ENCODE measurements around the gene SLC19A1.

The SLC19A1 gene

GRCh38 chr21:45557616-45558043 lies 15.4 kb upstream of the SLC19A1 start:
- no peak for DNase-seq

DNA sequence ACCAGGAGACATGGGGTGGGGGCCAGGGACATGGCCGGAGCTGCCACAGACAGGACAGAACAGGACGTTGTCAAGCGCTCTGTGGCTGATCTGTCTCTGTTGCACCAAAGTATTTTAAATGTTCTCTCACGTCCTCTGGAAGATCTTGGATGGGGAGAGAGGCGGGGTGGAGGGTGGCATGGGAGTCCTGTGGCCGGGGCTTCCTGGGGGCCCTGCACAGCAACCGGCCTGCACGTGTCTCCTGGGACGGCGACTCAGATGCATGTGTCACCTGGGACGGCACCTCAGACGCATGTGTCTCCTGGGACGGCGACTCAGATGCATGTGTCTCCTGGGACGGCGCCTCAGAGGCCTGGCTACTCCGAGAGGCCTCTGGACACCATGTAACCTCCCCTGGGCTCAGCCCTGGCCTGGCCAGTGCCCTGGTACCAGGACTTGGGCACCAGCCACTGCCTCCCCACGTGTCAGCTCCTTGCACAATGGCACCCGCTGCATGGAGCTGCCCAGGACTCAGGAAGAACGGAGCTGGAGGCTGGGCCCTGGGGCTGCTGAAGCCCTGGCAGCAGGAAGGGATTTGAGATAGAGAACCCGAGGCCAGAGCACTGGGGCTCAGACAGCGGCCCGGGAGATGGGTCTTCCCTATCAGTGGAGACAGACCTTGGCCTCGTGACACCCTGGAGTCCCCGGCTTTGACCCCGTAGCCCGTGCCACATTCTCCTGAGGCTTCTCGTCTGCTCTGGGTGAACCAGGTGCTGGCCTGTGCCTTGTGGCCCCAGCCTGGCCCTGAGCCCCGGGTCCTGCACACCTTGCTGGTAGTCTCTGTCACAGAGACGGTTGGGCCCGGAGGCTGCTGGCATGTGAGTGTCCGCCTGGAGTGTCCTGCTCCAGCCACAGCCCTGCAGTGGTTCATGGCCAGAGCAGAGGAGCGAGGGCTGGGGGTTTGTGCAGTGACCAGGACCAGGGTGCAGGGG lies 14.7 kb upstream of the SLC19A1 start:
- no peak for DNase-seq

- no peak for DNase-seq
These were observed 14.0 kb upstream of the SLC19A1 start for GRCh38 chr21:45556302-45556644.

- DNase-seq, result peak; percentile 32
These were observed 13.5 kb upstream of the SLC19A1 start for GRCh38 chr21:45555557-45556301.

DNA sequence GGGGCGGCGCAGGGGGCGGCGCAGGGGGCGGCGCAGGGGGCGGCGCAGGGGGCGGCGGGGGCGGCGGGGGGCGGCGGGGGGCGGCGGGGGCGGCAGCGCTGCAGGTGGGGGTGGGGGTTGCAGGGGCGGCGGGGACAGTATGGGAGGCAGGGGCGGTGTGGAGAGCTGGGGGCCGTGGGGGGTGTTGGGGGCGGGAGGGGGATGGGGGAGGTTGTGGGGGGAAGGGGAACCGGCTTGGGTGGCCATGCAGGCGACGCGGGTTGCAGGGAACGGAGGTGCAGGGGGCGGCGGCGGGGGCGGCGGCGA lies 13.0 kb upstream of the SLC19A1 start:
- no peak for DNase-seq

GRCh38 chr21:45554477-45555175 lies 12.4 kb upstream of the SLC19A1 start:
- peak; percentile 83 for DNase-seq

- no peak for DNase-seq
These were observed 10.6 kb upstream of the SLC19A1 start for GRCh38 chr21:45552696-45553391.

DNA sequence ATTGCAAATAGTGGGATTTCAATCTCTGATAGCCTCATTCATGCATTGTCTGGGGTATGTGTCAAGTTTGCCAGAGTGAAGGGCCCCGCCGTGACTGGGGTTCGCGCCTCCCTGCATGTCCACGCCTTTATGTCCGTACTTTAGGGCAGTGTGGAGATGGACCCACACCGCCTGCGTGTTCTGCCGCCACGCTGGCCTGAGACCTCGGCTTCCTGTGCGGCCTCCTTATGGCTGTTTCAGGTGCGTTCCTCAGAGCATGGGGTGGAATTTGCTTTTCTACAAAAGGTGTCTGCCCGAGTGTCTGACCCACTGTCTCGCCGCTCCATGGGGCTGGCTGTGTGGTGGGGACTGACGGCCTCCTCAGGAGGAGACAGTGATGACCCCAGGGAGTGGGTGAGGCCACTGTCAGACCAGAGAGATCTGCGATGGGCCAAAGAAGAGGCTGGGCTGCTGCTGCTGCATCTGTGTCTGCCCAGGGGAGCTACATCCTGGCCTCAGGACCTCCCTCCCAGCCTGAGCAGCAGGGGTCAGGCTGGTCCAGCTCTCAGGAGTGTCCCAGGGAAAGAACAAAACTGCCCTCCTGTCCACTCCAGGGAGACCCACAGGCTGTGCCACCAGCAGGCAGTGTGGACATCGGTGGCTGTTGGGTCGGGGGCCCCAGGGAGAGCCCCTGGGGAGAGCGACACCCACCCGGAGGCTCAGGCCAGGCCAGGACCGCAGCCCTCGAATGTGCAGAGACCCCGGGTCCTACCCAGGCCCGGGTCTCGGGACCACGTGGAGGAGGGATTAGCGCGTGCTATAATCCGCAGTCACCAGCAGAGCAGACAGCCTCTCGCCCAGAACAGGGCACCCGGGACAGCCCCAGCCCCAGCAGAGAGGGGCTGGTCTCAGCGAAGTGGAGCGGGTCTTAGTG lies 9.8 kb upstream of the SLC19A1 start:
- no peak for DNase-seq

DNA sequence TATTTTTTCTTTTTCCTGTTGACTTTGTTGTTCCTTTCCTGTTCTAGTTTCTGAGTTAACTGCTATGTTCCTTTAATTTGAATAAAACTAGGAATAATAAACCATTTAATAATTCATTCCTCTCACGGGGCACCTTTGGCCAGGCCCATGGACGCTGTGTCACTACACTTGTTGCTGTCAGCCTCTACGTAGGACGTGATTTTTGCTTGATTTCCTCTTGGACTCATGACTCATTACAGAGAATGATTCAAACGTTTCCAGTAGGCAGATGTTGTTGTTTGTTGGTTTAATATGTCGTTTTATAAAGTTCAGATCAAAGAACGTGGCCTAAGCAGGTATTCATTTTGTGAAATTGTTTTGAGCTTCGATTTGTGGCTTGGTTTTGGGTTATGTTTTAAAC lies 9.1 kb upstream of the SLC19A1 start:
- DNase-seq, result peak; percentile 20

- DNase-seq, result peak; percentile 17
These were observed 8.4 kb upstream of the SLC19A1 start for GRCh38 chr21:45550522-45551210.

GRCh38 chr21:45549626-45550463 lies 7.6 kb upstream of the SLC19A1 start:
- DNase-seq, result no peak

- DNase-seq, result no peak
These were observed 6.7 kb upstream of the SLC19A1 start for GRCh38 chr21:45548711-45549491.

- no peak for DNase-seq
These were observed 5.3 kb upstream of the SLC19A1 start for GRCh38 chr21:45547545-45547900.

- DNase-seq, result no peak
These were observed 4.7 kb upstream of the SLC19A1 start for GRCh38 chr21:45546636-45547544.

DNA sequence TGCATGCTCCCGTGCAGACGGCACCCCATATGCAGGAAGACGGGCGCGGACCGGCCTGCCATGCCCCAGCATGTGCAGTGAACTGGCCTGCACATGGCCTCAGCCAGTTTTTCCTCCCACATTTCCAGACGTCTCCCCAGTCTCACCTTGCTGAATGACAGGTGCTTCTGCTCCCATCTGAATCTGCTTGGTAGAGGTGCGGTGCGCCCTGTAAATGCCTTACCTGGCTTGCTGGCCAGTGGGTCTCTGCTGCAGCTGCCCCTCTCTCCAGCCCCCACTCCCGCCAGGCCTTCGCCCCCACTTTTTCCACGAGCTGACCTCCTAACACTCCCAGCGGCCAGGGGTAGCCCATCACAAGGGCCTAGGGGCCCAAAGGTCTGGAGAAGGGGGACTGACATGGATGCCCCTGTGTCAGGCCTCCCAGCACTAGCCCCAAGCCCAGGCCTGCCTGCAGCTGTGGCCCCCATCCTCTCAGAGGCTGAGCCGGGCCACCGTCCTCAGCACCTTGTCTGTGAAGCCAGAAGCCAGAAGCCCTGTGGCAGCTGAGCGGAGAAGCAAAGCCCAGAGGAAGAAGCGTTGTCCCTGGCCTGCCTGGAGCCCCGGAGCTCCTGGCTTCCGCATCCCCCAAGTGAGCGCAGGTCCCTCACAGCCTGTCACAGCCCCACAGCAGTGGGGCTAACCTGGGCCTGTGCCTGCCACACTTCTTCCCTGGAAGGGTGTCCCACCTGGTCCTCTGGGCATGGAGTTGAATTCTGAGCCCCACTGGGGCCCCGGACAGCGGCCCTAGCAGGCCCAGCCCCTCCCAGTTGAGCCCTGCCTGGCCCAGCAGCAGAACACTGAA lies 3.7 kb upstream of the SLC19A1 start:
- no peak for DNase-seq

DNA sequence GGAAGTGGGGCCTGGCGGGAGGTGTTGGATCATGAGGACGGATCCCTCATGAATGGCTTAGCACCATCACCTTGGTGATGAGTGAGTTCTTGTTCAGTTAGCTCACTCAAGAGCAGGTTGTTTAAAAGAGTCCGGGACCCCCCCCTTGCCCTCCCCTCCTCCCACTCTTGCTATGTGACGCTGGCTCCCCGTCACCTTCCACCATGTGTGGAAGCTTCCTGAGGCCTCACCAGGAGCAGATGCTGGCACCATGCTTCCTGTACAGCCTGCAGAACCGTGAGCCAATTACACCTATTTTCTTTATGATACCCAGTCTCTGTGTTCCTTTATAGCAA lies 3.0 kb upstream of the SLC19A1 start:
- DNase-seq, result no peak

- DNase-seq, result no peak
These were observed 2.4 kb upstream of the SLC19A1 start for GRCh38 chr21:45544449-45545235.

Data from central memory CD4-positive, alpha-beta T cell (primary cell).